Cardiac fibroblast (primary cell): ENCODE measurements around the gene FRMD5.

Experiments
- DNase-seq, 2 donors: peaks; one replicate each; pipeline versions ENCODE4 v3.0.0 to v3.0.0-alpha.2; 2010; ENCODE audit warnings: low read depth in 2 of 2
- H3K4me3 ChIP-seq, 2 donors: replicated peaks in 1 of 2; 1 replicate in 1 of 2; 2 replicates in 1 of 2; pipeline ENCODE4 v1.5.1; 2011; ENCODE audit warnings: low read depth in 2 of 2, low read length in 2 of 2, mild to moderate bottlenecking in 2 of 2, moderate library complexity in 1 of 2
- TF ChIP-seq, protein P1 (sequence below): IDR thresholded peaks from one replicate; pipeline ENCODE4 v1.5.1; 2011; ENCODE audit warnings: low read depth, mild to moderate bottlenecking, low read length, inconsistent platforms

The FRMD5 gene

DNA sequence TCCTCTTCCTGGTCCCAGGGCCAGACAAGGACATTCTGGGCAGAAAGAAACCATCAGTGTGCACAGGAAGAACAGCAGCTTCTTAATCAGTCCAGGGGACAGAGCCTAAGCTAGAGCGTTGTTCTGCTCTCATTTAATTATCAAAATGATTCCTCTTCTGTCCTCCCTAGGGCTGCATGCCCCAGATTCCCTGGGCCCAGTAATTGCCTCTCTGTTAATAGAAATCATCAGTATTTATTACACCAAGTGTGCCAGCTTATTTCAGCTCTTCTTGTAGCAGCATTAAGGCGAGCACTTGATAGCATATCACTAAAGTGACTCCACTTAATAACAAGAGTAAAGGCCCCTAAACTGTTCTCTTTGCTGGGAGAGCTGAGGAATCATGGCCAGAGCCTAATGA lies 296.2 kb downstream of the FRMD5 start:
- no peak for DNase-seq
- TF ChIP-seq, protein P1, sequence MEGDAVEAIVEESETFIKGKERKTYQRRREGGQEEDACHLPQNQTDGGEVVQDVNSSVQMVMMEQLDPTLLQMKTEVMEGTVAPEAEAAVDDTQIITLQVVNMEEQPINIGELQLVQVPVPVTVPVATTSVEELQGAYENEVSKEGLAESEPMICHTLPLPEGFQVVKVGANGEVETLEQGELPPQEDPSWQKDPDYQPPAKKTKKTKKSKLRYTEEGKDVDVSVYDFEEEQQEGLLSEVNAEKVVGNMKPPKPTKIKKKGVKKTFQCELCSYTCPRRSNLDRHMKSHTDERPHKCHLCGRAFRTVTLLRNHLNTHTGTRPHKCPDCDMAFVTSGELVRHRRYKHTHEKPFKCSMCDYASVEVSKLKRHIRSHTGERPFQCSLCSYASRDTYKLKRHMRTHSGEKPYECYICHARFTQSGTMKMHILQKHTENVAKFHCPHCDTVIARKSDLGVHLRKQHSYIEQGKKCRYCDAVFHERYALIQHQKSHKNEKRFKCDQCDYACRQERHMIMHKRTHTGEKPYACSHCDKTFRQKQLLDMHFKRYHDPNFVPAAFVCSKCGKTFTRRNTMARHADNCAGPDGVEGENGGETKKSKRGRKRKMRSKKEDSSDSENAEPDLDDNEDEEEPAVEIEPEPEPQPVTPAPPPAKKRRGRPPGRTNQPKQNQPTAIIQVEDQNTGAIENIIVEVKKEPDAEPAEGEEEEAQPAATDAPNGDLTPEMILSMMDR = no peak

GRCh38 chr15:43896543-43896942 lies 298.5 kb downstream of the FRMD5 start:
- H3K4me3 ChIP-seq = no peak overlapping the region
- no peak for DNase-seq
- TF ChIP-seq, protein P1 = no peak

More for the DNA sequence above, 296.2 kb downstream of the FRMD5 start:
- no peak overlapping the region for H3K4me3 ChIP-seq

DNA sequence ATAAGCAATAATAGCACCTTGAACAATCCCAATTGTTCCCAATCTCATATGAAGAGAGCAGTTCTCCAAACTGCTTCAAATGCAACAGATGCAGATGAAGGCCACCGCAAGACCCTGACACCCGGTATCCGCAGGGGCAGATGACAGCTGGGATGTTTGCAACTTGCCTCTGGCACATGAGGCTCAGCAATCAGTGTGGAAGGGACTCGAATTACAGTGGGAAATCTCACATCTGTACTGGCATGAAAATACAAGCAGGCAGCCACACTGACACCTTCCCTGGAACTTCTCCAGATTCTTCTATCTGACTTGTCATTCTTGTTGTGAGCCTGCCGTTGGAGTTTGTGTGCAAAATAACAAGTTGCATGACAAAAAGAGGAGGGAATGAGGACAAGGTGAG lies 299.5 kb downstream of the FRMD5 start:
- H3K4me3 ChIP-seq = no peak overlapping the region
- TF ChIP-seq, protein P1 = no peak
- DNase-seq = no peak

DNA sequence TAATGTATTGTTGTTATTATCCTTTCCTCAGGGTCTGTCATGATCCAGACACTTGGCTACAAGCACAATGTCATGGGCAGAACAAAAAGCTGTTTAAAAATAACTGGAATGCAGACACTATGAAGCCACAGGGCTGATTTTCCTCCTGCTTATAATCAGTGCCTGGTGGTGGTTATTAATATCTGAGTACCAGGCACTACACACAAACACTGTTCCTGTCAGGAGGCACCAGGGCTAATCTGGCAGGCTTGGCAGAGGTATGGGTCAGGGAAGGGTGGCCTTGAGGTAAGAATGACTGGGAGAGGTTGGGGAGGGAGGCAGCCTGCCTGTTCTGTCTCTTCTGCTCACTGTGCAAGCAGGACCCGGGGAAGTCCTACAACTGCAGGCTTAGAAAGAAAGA lies 301.1 kb downstream of the FRMD5 start:
- DNase-seq = peak in 1 of 2 donors; percentile 18
- no peak overlapping the region for H3K4me3 ChIP-seq
- TF ChIP-seq, protein P1 = no peak

DNA sequence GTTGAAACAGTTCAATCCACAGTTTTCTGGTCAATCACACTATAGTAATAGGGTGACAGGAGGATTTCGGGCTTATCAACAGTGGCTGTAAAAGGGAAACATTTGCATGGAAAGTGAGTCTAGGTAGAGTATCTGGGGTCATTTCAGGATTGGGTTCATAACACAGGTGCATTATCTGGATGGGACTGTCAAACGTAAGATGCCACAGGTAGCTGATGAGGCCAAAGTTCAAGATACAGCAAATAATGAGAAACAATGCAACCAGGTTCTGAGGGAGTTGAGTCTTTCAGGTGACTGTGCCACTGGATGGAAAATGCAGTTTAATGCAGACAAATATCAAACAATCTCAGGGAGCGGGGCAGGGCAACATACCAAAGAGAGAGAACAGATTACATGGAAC lies 306.0 kb downstream of the FRMD5 start:
- H3K4me3 ChIP-seq = no peak overlapping the region
- TF ChIP-seq, protein P1 = no peak
- DNase-seq = no peak

DNA sequence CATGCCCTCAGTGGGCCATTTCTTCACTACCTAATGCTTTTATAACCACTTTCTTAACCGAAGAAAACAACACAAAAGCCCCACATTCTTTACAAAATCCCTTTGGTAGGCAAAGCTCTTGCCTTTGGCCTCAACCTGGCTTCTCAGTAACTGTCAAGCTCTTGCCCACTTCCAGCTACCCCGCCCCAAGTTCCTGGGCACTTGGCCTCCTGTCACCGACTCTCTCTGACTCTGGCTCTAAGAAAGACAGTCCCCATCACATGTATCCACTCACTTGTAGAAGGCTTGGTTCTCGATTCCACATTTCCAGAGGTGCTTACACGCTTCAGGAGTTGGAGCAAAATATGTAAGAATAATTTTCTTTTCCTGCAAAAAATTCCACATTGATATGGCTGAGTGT lies 307.2 kb downstream of the FRMD5 start:
- TF ChIP-seq, protein P1 = no peak
- no peak for DNase-seq
- H3K4me3 ChIP-seq = no peak overlapping the region

DNA sequence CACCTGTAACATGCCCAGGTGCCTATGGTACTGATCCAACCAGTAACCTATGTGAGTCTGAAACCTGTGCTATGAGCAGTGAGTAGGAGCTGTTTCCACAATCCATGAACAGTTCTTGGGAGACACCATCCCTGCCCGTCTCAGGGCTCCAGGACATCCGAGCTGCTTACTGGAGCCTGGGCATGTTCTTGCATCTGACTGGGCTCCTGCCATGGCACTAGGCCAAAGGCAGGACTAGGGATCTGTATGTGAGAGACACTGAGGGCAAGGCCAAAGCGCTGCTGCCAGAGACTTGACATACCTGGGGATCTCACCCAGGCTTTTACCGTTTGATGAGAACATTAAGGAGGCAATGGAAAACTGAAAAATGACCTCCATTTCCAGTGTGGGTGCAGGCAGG lies 308.5 kb downstream of the FRMD5 start:
- no peak for DNase-seq
- TF ChIP-seq, protein P1 = no peak
- no peak overlapping the region for H3K4me3 ChIP-seq
